H1 (cell line): ENCODE data around the gene SNX24. TPM values are rescaled to one million over a fixed set of nuclear protein-coding genes. Genes with fewer than 3 reads are reported as not detected.

Experiments
- CTCF ChIA-PET: fragments of 300-600 bp; sonication (Branson Sonifier 250); formaldehyde crosslinking; loops from one replicate; lab custom pipeline; 2021; ENCODE audit not compliant: partially characterized antibody; lab: Charles Lee
- POLR2A ChIA-PET: fragments of 300-600 bp; sonication (Branson Sonifier 250); formaldehyde crosslinking; loops from one replicate; lab custom pipeline; 2021; ENCODE audit warnings: inconsistent platforms; ENCODE audit not compliant: partially characterized antibody; lab: Charles Lee
- DNase-seq, 2 experiments: peaks; one replicate each; pipeline versions ENCODE4 v3.0.0 to v3.0.0-alpha.2; 2010 to 2022; ENCODE audit warnings: low spot score in 2 of 2, low read depth in 1 of 2, mixed read lengths in 1 of 2
- FAIRE-seq: peaks from 2 replicates; lab custom pipeline; 2011; peaks lifted over from hg19 to GRCh38; lab: Jason Lieb, UNC
- H2AFZ ChIP-seq: 2 replicates; pipeline ENCODE4 v1.8.1; 2012; ENCODE audit warnings: low read length, inconsistent platforms
- H2AK5ac ChIP-seq: 2 replicates; pipeline ENCODE4 v1.6.1; 2013; ENCODE audit warnings: low read depth, low read length
- H2BK120ac ChIP-seq: replicated peaks from 2 replicates; pipeline ENCODE3; 2013; ENCODE audit warnings: low read depth, low read length, inconsistent platforms
- H2BK12ac ChIP-seq: 2 replicates; pipeline ENCODE4 v1.6.1; 2013; ENCODE audit warnings: low read depth, low read length
- H2BK15ac ChIP-seq: 2 replicates; pipeline ENCODE4 v1.6.1; 2013; ENCODE audit warnings: low read length
- H2BK20ac ChIP-seq: 2 replicates; pipeline ENCODE4 v1.6.1; 2013; ENCODE audit warnings: low read length
- H2BK5ac ChIP-seq: 2 replicates; pipeline ENCODE4 v1.6.1; 2013; ENCODE audit warnings: low read depth, low read length
- H3K14ac ChIP-seq: 2 replicates; pipeline ENCODE4 v1.6.1; 2013; ENCODE audit warnings: inconsistent platforms; ENCODE audit not compliant: insufficient read length
- H3K18ac ChIP-seq: 2 replicates; pipeline ENCODE4 v1.6.1; 2013; ENCODE audit warnings: low read length; ENCODE audit errors: extremely low read depth
- H3K23ac ChIP-seq: 2 replicates; pipeline ENCODE4 v1.6.1; 2013; ENCODE audit warnings: inconsistent platforms; ENCODE audit not compliant: insufficient read length
- H3K23me2 ChIP-seq: 2 replicates; pipeline ENCODE4 v1.6.1; 2013; ENCODE audit warnings: low read depth, low read length
- H3K27ac ChIP-seq: 2 replicates; pipeline ENCODE4 v1.6.1; 2011; ENCODE audit warnings: low read depth, low read length, inconsistent platforms
- H3K27me3 ChIP-seq, 4 experiments: replicated peaks in 1 of 4; 1 replicate in 1 of 4; 2 replicates in 3 of 4; pipeline versions ENCODE4 v1.6.1 to v1.8.1; 2011 to 2013; ENCODE audit warnings: low read length in 3 of 4, mild to moderate bottlenecking in 3 of 4, inconsistent platforms in 2 of 4, mixed read lengths in 2 of 4, moderate library complexity in 1 of 4; ENCODE audit not compliant: control insufficient read depth in 3 of 4, insufficient read depth in 3 of 4; ENCODE audit errors: extremely low read depth in 1 of 4
- H3K36me3 ChIP-seq, 4 experiments: 2 replicates each; pipeline versions ENCODE4 v1.6.1 to v1.8.1; 2011 to 2013; ENCODE audit warnings: mild to moderate bottlenecking in 4 of 4, low read length in 3 of 4, moderate library complexity in 2 of 4, control low read depth in 1 of 4, inconsistent platforms in 1 of 4; ENCODE audit not compliant: insufficient read depth in 4 of 4, control insufficient read depth in 2 of 4
- H3K4ac ChIP-seq: replicated peaks from 2 replicates; pipeline ENCODE3; 2013; ENCODE audit warnings: low read length, low read depth, mixed read lengths, inconsistent platforms; ENCODE audit not compliant: insufficient read length
- H3K4me1 ChIP-seq, 4 experiments: replicated peaks in 1 of 4; 1 replicate in 1 of 4; 2 replicates in 3 of 4; pipeline versions ENCODE4 v1.6.1 to v1.8.1; 2011 to 2013; ENCODE audit warnings: low read length in 3 of 4, inconsistent platforms in 2 of 4, mixed read lengths in 1 of 4; ENCODE audit not compliant: insufficient read depth in 4 of 4, control insufficient read depth in 3 of 4
- H3K4me2 ChIP-seq, 2 experiments: 2 replicates each; pipeline versions ENCODE4 v1.6.1 to v1.8.1; 2011 to 2013; ENCODE audit warnings: low read depth in 2 of 2, low read length in 2 of 2, control low read depth in 1 of 2, inconsistent platforms in 1 of 2, mild to moderate bottlenecking in 1 of 2; ENCODE audit not compliant: insufficient read depth in 1 of 2
- H3K4me3 ChIP-seq, 4 experiments: fragments of 200-600, 300-600 bp in 1 of 4; sonication (generic), shearing (Covaris generic), sonication (Bioruptor Twin) in 1 of 4; 2 replicates each; pipeline versions ENCODE4 v1.5.1 to v1.8.1; 2011 to 2016; ENCODE audit warnings: low read length in 4 of 4, low read depth in 3 of 4, control low read depth in 2 of 4, inconsistent platforms in 2 of 4, mild to moderate bottlenecking in 2 of 4, mixed read lengths in 1 of 4, moderate library complexity in 1 of 4; ENCODE audit not compliant: insufficient read depth in 2 of 4; ENCODE audit errors: extremely low read depth in 1 of 4
- H3K56ac ChIP-seq: replicated peaks from 2 replicates; pipeline ENCODE3; 2013; ENCODE audit warnings: low read depth, mild to moderate bottlenecking, mixed read lengths, low read length, inconsistent platforms; ENCODE audit not compliant: insufficient read length
- H3K79me1 ChIP-seq: 2 replicates; pipeline ENCODE4 v1.6.1; 2013; ENCODE audit warnings: low read depth, low read length, control low read depth
- H3K79me2 ChIP-seq, 2 experiments: 2 replicates each; pipeline versions ENCODE4 v1.6.1 to v1.8.1; 2012 to 2013; ENCODE audit warnings: low read length in 2 of 2, mild to moderate bottlenecking in 2 of 2, inconsistent platforms in 1 of 2; ENCODE audit not compliant: insufficient read depth in 2 of 2, control insufficient read depth in 1 of 2
- H3K9ac ChIP-seq, 4 experiments: replicated peaks in 1 of 4; 1 replicate in 1 of 4; 2 replicates in 3 of 4; pipeline versions ENCODE4 v1.6.1 to v1.8.1; 2011 to 2013; ENCODE audit warnings: low read depth in 3 of 4, low read length in 3 of 4, control low read depth in 2 of 4, mild to moderate bottlenecking in 2 of 4, moderate library complexity in 2 of 4, inconsistent platforms in 1 of 4; ENCODE audit errors: extremely low read depth in 1 of 4
- H3K9me3 ChIP-seq, 2 experiments: 2 replicates each; pipeline versions ENCODE4 v1.6.1 to v1.8.1; 2012 to 2013; ENCODE audit warnings: mild to moderate bottlenecking in 2 of 2, moderate library complexity in 2 of 2, control low read depth in 1 of 2, inconsistent platforms in 1 of 2, low read depth in 1 of 2, low read length in 1 of 2, mixed read lengths in 1 of 2; ENCODE audit not compliant: insufficient read depth in 2 of 2
- H4K20me1 ChIP-seq, 2 experiments: replicated peaks in 1 of 2; 2 replicates each; pipeline versions ENCODE3 to v1.8.1; 2011 to 2013; ENCODE audit warnings: inconsistent platforms in 2 of 2, low read length in 2 of 2, mild to moderate bottlenecking in 1 of 2; ENCODE audit not compliant: insufficient read depth in 2 of 2, control insufficient read depth in 1 of 2
- H4K5ac ChIP-seq: 2 replicates; pipeline ENCODE4 v1.6.1; 2013; ENCODE audit warnings: low read length, low read depth, mixed read lengths, inconsistent platforms; ENCODE audit not compliant: insufficient read length
- H4K8ac ChIP-seq: 2 replicates; pipeline ENCODE4 v1.8.0; 2013; ENCODE audit warnings: mild to moderate bottlenecking, moderate library complexity, low read length, inconsistent platforms; ENCODE audit not compliant: insufficient read depth; ENCODE audit errors: extremely low read depth
- H4K91ac ChIP-seq: replicated peaks from 2 replicates; pipeline ENCODE3; 2013; ENCODE audit warnings: low read length, mixed read lengths, inconsistent platforms; ENCODE audit not compliant: insufficient read length
- BRCA1 ChIP-seq: IDR thresholded peaks from 2 replicates; pipeline ENCODE4 v1.6.1; 2012; ENCODE audit warnings: low read depth, low read length, improper control_type of control experiment
- CBX8 ChIP-seq: fragments of 300-800, 300-1000 bp; sonication (generic); IDR thresholded peaks from 2 replicates; pipeline ENCODE4 v1.7.1; 2016; ENCODE audit warnings: low read depth, low read length, borderline replicate concordance
- CEBPB ChIP-seq: IDR thresholded peaks from 2 replicates; pipeline ENCODE4 v1.6.1; 2012; ENCODE audit warnings: low read depth, low read length
- NRF1 ChIP-seq: IDR thresholded peaks from 2 replicates; pipeline ENCODE4 v1.6.1; 2011; ENCODE audit warnings: mild to moderate bottlenecking, low read depth, low read length, improper control_type of control experiment
- SUZ12 ChIP-seq: fragments of 200-600 bp; sonication (generic); IDR thresholded peaks from 2 replicates; pipeline ENCODE4 v1.6.1; 2012; ENCODE audit warnings: mild to moderate bottlenecking, inconsistent platforms, low read length, moderate library complexity, mixed read lengths
- TCF12 ChIP-seq: IDR thresholded peaks from 2 replicates; pipeline ENCODE4 v1.6.1; 2011; ENCODE audit warnings: low read depth, mild to moderate bottlenecking, low read length
- polyA plus RNA-seq, 7 experiments: library from polyadenylated mRNA; depleted of rRNA in 3 of 7; stranded (reverse) in 5 of 7; unstranded in 2 of 7; fragments of >200 nt in 5 of 7; fragments of 200-250 nt in 2 of 7; gene quantifications; 1 replicate in 5 of 7; 2 replicates in 1 of 7; 4 replicates in 1 of 7; pipeline versions ENCODE4 v1.2.1 to v1.2.3, GENCODE V29; 2011 to 2013; ENCODE audit warnings: missing spikeins in 2 of 7, mixed read lengths in 2 of 7
- total RNA-seq: library from RNA; stranded (reverse); fragmentation: NEBNext Ultra II Directional; extraction: Animal tissue kit (Norgen Biotek cat#: 25700); gene quantifications from 2 replicates; pipeline ENCODE4 v1.2.1, GENCODE V29; 2021

Gene SNX24
- total and polyA plus RNA-seq, 2 of the 8 experiments (the other 6 are each of a cell fraction or from before 2014, with no cell fraction given): 7.3 to 14.3 TPM

GRCh38 chr5:122897283-122897602 is 51.8 kb downstream of the SNX24 start:
- H3K9me3 ChIP-seq: no peaks in the 10 kb centered on the region
- H3K4me3 ChIP-seq: no peak overlapping the region
- H3K4ac ChIP-seq: no peak overlapping the region
- H3K79me2 ChIP-seq: no peaks in the 10 kb centered on the region
- H2BK20ac ChIP-seq: no peak overlapping the region
- no peak overlapping the region for H3K4me2 ChIP-seq
- H3K36me3 ChIP-seq: no peaks in the 10 kb centered on the region
- H4K5ac ChIP-seq: no peak overlapping the region
- H3K18ac ChIP-seq: no peak overlapping the region
- H3K23me2 ChIP-seq: no peaks in the 10 kb centered on the region
- no peak for FAIRE-seq
- H2BK12ac ChIP-seq: no peak overlapping the region
- H3K27ac ChIP-seq: no peak overlapping the region
- H4K20me1 ChIP-seq: no peaks in the 10 kb centered on the region
- H4K8ac ChIP-seq: no peak overlapping the region
- H3K79me1 ChIP-seq: no peaks in the 10 kb centered on the region
- no peaks in the 10 kb centered on the region for H3K27me3 ChIP-seq
- no peak overlapping the region for H3K56ac ChIP-seq
- H3K4me1 ChIP-seq: no peaks in the 10 kb centered on the region
- no peak for DNase-seq
- no peak overlapping the region for H2AFZ ChIP-seq
- TF ChIP-seq CBX8 (no peak), CEBPB (no peak), NRF1 (no peak), SUZ12 (no peak), TCF12 (no peak), BRCA1 (no peak)
- no peak overlapping the region for H3K23ac ChIP-seq
- H3K14ac ChIP-seq: no peak overlapping the region
- no peak overlapping the region for H3K9ac ChIP-seq
- H2BK5ac ChIP-seq: no peak overlapping the region
- no peak overlapping the region for H2AK5ac ChIP-seq
- no peak overlapping the region for H2BK120ac ChIP-seq
- H2BK15ac ChIP-seq: no peak overlapping the region
- POLR2A ChIA-PET: no interaction called here
- H4K91ac ChIP-seq: no peak overlapping the region
- CTCF ChIA-PET: interaction anchor here (1.1 to 2.3 kb wide), 3 partner anchors 8 to 12 kb away, joined by 3 to 6 read pairs (median 5); no protein-coding TSS in a partner anchor
